ENCODE data around the gene SEPTIN10. TPM values are rescaled to one million over a fixed set of nuclear protein-coding genes. Genes with fewer than 3 reads are reported as not detected.
"Not testable (repeated sequence)": the region's sequence is repeated elsewhere in the genome, so short reads cannot be mapped to it uniquely, and the experiment has no call there.

SEPTIN10 gene
- polyA plus RNA-seq, 1 donor, result 74.4 TPM

DNA sequence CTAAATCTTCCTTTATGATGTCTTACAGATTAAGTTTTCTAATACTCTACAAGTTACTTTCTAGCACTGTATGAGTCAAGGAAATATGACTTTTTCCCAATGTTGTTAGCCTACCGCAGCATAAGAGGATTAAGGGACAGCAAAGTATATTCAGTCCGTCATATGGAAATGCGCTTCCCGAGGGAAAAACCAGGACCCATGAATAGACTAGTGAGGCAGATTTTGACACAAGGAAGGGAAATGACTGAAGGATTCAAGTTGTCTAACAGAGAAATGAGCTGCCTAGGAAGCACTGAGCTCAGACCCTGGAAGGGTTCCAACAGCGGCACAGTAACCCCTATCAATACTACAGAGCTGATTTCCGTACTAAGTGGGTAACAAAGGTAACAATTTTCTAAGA is 12.0 kb downstream of the SEPTIN10 start:
- DNase-seq, result no peak

DNA sequence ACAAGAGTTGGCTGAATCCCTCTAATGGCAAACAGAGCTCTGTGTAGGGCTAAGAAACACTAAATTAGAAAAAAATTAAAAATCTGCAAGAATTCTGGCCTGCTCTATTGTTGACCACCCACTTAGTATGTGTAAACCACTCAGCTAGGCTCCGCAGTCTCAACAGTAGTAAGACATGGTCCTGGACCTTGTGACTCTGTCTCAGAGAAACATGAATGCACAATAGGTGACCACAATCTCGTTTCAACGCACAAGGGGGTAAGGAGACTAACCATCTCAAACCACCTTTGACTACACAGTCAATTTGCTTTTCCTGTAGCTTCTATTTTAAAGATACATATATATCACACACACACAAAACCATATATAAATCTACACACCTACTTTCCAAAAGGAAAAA is 16.5 kb downstream of the SEPTIN10 start:
- DNase-seq, result no peak

DNA sequence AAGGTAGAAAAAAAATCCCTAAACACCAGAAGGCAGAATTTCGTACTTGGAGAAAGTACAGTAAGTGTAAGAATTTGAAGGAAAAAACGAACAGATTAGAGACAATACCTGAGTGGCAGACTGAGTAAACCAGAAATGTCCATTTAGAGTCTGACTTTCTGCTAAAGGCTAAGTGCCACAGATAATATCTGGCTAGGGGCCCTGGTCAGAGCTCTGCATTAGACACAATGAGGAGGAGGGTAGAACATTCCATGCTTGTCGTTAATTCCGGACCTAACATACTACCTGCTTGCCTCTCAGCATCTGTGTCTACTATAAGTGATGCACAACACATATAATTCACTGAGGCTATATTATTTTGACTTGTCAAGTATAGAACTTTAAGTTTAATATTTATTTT is 18.1 kb downstream of the SEPTIN10 start:
- no peak for DNase-seq

DNA sequence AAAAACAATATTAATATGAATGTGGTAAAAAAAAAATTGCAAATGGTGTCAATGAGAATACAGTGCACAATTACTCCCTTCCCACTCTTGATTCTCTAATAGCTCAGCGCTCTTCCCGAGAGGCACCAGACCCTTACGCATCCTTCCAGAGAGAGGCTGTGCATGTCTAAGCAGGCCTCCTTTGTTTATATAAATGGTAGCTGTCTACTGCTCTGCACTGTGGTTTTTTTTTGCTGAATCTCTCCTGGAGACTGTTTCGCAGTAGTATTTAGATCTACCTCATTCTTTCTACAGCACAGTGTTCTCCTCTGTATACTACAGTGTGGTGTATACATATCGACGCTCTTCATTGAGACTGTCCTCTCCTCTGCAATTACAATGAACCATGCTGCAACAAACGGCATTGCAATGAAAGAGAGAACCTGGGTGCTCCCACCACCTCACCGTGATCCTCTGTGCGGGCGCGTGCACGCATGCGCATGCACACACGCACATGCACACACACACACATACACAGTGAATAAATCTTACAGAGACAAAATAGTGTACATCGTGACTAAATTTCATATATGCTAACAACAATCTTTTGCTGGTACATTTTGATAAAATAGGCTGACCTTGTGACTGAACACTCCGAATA is 19.4 kb downstream of the SEPTIN10 start:
- DNase-seq, result no peak

DNA sequence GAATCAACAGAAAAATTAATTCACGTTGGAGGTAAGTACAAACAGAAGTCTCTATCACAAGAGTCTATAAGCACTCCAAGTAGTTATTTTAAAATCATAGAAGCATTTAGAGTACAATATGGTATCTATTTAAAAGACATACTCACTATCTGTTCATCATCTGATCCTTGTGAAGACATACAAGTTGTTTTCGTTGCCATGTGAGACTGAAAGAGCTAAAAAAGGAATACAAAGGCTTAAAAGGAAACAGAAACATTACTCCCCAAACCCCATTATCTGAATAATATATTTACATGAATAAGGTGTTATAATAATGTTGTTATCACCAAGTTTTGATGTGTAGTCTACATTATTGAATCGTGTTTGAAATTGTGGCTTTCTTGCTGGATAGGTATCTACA is 20.9 kb downstream of the SEPTIN10 start:
- DNase-seq, result no peak

DNA sequence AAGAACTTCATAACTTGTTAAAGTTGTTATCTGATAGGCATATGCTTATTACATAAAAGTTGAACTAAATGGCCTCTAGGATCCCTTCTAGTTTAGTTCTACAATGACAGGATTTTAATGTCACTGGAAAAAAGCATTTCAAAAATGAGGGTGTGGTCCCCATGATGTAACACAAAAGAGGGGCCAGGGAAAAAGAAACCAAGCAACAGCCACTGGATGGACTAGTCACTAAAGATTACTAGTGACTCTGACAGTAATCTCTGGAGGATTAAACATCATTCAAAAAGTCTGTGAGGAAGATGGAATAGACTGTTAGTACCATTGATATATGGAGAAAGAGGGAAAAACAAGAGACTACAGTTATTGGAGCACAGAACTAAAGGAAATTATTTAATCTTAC is 22.6 kb downstream of the SEPTIN10 start:
- no peak for DNase-seq

DNA sequence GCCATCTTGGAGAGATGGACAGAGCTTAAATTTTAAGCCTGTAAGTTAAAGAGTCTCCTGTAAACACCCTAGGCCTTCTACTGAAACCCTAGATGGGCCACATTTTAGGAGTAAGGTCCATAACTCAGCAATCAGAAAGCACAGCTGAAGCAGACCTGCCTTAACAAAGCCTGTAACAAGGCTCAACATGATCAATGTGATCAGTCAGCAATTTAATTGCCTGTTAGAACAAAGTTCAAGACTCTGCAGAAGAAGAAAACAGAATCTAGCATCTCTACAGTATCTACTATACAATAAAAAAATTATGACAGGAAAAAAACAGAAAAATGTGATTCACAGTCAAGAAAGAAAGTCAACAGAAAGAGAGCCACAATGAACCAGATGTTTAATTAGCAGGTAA is 27.1 kb downstream of the SEPTIN10 start:
- DNase-seq, result no peak

DNA sequence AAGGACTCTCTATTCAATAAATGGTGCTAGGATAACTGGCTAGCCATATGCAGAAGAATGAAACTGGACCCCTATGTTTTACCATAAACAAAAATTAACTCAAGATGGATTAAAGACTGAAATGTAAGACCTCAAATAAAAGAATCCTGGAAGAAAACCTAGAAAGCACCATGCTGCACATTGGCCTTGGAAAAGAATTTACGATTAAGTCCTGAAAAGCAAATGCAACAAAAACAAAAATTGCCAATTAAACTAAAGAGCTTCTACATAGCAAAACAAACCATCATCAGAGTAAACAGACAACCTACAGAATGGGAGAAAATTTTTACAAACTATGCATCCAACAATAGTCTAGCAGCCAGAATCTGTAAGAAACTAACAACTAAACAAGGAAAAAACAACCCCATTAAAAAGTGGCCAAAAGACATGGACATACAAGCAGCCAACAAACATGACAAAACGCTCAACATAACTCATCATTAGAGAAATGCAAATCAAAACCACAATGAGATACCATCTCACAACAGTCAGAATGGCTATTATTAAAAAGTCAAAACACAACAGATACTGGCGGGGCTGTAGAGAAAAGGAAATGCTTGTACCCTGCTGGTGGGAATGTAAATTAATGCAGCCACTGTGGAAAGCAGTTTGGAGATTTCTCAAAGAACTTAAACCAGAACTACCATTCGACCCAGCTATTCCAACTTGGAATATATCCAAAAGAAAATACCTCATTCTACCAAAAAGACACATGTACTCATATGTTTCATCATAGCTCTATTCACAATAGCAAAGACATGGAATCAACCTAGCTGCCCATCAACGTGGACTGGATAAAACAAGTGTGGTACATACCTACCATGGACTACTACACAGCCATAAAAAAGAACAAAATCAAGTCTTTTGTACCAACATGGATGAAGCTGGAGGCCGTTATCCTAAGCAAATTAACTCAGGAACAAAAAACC is 30.6 kb downstream of the SEPTIN10 start:
- DNase-seq, result no peak

DNA sequence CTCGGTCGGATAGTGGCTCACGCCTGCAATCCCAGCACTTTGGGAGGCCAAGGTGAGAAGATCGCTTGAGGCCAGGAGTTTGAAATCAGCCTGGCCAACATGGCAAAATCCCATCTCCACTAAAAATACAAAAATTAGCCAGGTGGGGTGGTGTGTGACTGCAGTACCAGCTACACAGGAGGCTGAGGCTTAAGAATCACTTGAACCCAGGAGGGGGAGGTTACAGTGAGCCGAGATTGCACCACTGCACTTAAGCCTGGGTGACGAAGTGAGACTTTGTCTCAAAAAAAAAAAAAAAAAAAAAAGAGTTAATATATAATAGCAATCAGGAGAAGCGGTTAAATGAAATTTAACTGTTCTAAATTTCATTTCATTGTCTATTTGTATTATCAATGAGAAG is 36.1 kb downstream of the SEPTIN10 start:
- DNase-seq, result not testable (repeated sequence)

DNA sequence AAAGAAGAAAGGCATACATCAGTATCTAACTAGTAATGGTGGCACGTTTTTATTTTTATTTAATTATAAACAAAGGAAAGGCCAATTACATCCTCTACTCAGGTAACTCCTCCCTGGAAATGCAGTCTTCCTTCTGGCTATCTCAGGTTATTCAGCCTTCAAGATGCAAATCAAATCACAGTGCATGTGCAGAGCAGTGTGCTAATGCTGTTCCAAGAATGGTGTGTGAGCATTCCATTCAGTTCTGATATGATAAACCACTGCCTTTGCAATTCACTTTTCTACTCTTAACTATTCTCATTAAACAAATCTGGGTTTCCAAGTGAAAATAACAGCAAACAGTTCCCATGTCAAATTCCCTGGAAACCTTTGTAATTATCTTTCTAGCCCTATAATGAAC is 38.4 kb downstream of the SEPTIN10 start:
- DNase-seq, result no peak

DNA sequence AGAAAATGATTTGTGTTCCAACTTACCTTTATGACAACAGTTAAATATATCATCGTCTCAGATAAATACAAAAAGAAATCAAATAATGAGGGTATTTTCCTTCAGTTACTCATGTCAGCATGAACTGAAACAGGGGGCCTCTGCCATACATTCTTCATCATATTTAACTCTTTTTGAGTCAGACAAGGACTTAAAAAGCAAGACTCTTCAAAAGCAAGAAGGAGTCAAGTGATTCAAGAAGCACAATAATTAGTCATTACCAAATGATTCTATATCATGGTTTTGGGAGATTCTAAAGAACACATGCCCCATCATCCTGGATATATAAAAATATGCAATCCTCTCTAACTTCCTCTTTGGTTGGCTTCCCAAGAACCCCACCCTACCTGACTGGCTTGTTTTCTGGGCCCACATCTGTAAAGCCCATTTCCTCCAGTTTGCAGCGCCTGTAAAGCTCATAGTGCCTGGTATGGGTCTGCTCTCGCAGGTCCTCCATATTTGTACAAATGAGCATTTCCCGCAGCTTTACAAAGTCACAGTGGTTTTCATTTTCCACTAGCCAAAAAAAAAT is 49.7 kb downstream of the SEPTIN10 start:
- no peak for DNase-seq

DNA sequence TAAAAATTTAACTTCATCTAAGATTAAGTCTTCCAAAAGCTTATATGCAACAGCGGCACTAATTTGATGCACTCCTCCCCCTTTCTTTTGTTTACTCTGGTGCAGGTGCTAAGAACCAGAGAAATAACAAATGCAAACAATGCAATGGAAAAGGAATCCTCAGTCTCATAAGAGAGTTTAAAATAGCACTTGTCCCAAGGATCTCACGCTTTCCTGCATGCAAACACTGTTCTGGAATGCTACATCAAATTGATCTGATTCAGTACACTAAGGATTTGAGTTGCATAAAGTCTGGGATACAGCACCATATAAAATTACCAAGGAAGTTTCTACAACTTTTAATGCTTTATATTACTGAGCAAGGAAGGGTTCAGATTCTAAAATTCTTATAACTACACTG is 50.5 kb downstream of the SEPTIN10 start:
- no peak for DNase-seq

DNA sequence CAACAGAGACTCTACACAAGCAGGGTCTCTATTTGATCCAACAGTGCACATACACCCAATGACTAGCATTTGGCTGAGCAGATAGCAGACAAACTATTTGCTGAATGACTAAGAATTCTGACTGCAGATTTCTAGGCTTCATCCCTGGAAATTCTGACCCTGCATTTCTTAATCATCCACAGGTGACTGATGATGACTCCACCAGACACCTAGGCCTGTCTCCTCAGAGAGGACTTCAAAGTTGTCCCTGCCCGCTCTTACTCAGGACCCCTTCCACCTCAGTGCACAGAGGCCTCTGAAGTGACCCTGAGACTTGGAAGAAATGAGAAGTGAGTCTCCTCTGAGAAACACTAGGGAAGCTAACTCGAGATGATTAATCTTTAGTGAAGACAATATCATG is 51.3 kb downstream of the SEPTIN10 start:
- no peak for DNase-seq

DNA sequence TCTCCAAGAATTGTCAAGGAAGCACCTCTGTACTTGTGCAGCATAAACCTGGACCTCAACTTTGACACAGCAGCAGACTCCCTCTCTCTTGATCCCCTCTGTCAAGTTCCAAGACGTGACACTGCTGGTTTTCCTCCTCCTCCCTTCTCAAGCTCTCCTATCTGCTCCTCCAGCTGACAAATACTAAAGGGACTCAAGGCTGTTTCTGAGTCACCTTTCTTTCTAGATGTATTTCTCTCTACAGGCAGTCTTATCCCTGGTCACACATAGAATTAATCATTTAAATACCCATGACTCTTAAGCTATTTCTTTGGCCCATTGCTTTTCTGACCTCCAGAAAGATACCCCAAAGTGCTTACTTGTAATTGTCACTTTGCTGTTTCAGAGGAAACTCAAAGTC is 53.5 kb downstream of the SEPTIN10 start:
- DNase-seq, result no peak

DNA sequence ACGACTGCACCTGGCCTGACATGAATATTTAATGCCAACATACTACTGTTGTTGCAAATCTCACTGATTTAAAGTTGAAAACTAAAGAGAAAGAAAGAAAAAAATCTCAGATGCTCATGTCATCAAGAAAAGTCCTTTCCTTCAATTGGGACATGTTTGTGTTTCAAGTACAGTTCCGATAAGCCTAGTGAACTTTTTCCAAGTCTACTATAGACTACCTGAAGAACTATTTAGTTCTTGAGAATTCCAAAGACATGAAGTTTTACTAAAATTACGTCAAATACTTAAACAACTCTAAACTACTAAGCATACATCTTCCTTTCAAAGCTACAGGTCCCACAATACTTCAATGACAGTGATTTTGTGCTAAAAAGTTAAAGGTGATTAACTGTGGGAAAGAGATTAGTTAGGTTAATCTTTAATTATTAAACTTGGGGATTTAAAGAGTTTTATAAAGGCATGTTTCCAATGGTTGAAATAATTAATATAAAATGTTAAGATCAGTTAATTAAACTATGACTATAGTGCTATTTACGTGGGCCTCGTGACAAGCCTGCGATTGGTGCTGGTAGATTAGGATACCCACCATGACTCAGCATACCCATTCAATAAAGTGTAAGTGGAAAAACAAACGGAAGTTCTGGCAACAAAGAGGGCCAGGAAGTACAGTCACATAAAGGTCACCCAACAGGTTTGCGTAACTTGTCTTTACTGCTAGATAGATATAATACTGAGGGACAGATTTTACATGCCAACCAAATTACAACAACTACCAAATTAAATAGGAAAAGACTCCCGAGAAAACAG is 55.5 kb downstream of the SEPTIN10 start:
- DNase-seq, result no peak

DNA sequence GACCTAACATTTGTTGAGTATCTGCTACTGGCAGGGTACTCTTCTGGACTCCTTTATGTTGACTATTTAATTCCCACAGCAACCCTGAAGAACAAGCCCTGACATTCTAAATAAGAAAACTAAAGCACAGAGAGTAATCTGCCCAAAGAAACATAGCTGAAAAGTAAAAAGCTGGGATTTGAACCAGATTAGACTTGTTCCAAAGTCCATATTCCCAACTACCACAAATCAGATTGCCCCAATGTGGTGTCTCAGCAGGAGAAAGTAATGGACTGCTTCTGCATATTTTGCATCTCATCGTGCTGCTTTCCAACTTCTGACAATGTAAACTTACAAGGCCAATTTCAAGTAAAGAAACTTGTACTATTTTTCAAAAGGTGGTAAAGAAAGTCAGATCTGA is 56.5 kb downstream of the SEPTIN10 start:
- no peak for DNase-seq

DNA sequence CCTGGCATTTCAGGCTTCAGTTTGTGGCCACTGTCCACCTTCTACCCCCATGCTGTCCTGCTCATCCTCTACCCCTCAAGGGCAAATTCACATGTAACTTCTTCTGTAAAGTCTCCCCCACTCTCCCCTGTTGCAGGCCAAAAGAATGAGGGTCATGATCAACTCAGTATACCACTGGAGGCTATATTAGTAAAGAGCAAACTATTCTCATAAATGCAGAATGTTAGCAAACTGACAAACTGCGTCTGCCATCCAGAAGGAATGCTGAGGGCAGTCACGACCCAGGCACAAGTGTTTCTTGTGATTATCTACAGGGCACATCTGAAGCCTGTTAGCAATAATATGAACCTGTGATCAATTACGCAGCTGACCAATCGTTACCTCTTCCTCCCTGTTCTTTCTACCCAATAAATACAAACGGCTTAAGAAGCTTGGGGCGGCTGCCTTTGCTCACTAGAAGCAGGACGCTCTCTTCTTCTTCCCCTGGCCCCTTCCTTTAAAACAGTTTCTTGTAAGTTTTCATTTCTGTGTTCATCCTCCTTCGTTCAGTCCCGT is 58.3 kb downstream of the SEPTIN10 start:
- DNase-seq, result no peak

DNA sequence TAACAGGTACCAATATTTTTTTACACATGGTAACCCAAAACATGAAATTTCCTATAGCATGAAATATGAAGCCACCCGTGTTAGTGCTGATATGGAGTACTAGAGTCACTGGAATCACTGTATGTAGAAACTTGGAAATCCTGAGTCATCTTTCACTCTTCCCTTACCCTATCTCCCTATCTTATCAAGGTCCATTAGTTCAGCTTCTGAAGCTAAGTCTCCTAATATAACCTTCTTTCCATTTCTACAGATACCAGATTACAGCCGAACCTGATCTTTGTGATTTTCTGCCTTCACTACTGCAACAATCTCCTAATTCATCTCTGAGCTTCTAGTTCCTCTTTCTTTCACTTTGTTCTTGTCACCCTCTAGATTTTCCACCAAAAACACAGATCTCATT is 59.0 kb downstream of the SEPTIN10 start:
- no peak for DNase-seq

DNA sequence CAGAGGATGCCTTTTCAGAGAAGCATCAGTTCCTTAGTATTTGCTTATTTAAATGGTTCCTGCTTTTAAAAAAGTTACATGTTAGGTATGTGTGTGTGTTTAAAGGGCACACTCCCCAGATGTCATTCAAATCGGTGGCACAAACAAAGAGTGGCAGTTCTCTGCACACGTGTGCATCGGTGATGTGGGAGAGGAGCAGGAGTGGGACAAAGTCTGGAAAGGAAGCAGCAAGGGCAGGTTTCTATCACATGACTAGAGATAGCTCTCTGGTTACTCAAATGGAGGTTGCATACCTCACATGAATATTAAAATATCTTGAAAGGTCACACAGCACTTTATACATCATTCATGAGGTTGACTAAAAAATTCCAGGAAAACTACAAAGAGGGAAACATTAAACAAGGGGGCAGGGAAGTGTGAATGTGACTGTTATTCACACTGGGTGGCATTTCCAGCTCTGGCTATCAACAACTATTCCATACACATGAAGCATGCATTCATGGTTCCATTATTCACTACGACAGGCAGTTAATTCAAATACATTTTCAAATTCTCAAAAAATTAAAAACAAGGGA is 64.7 kb downstream of the SEPTIN10 start:
- DNase-seq, result no peak

DNA sequence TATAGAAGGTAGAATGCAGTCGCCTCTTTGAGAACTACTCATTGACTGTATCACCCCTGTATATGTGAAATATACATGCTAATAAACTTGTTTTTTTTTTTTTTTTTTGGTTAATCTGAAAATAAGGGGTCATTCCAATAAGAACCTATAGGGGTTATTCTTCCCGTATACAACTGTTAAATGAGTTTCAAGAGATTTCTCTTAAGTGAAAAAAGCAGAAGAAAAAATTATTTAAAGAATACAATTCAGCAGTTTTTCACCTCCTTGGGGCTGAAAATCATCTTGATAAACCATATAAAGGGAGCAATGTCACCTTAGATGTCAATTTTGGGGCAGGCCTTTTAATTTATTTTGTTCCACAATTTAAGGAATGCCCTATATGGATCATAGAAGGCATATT is 66.5 kb downstream of the SEPTIN10 start:
- DNase-seq, result no peak

DNA sequence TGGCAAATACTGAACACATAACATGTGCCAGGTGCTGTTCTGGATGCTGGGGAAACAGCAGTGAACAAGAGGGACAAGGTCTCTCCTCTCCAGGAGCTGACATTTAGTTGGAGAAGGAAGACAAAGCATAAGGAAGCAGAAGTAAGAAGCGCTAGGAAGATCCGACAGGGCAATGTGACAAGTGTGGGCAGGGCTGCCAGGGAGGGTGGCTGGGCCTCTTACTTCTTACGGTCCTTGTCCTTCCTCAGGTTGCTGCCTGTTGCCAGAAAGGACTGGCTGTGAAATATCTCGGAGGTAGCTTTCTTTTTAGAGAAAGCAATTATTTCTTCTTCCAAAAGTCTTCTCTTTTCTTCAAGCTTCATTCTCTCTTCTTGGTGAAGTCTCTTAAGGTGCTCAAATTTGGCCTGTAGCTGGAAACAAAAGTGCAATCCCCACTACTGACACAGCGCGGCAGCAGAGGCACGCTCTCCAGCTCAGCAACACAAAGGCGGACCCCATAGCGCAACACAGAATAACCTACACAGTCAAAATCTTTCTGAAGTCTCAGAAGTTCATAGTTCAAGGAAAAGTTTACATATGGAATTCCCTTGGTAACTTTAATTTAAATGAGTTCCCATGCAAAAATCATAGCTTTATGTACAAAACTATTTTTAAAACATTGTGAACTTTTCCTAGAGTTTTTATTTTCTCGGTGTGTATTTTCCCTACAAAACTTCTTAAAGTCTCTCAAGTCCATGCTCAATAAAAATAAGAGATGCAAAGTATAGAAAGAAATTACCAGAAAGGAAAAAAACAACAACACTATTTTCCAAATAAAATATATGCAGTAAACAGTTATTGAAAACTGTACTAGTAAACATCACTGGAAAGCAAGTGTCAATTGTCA is 67.7 kb downstream of the SEPTIN10 start:
- DNase-seq, result peak; percentile 81

Measured in hindlimb muscle (tissue), 1 donor.